ENCODE data around the gene LMX1B. TPM values are rescaled to one million over a fixed set of nuclear protein-coding genes. Genes with fewer than 3 reads are reported as not detected.
"Not testable (repeated sequence)": the region's sequence is repeated elsewhere in the genome, so short reads cannot be mapped to it uniquely, and the experiment has no call there.

Gene LMX1B
- polyA plus RNA-seq, 1 experiment, result not detected

GRCh38 chr9:126704892-126705766 lies 91.4 kb downstream of the LMX1B start:
- DNase-seq (ENCODE audit: low read depth, low spot score), result no peak
- H3K9me3 ChIP-seq (ENCODE audit: control insufficient read depth, insufficient read depth, low read length), result no peaks in the 10 kb centered on the region; the same call in 1 of the 2 replicates
- H3K4me3 ChIP-seq (ENCODE audit: low read depth, low read length), result peak overlapping the region; percentile 7; the same call in 1 of the 2 replicates
- CTCF ChIA-PET, result interaction anchor here (0.6 to 9.4 kb wide), 17 partner anchors 9 to 155 kb away, joined by 3 to 180 read pairs (median 6); no protein-coding TSS in a partner anchor
- POLR2A ChIA-PET, result no interaction called here
- no peak overlapping the region for H3K27ac ChIP-seq (ENCODE audit: low read depth, low read length)
- TF ChIP-seq CTCF (IDR thresholded peaks at IDR 0.05; ENCODE audit: low read depth, low read length), result peak; percentile 86
- peaks cover 29% of the 10 kb centered on the region for H3K27me3 ChIP-seq (ENCODE audit: control insufficient read depth, insufficient read depth, low read length)

DNA sequence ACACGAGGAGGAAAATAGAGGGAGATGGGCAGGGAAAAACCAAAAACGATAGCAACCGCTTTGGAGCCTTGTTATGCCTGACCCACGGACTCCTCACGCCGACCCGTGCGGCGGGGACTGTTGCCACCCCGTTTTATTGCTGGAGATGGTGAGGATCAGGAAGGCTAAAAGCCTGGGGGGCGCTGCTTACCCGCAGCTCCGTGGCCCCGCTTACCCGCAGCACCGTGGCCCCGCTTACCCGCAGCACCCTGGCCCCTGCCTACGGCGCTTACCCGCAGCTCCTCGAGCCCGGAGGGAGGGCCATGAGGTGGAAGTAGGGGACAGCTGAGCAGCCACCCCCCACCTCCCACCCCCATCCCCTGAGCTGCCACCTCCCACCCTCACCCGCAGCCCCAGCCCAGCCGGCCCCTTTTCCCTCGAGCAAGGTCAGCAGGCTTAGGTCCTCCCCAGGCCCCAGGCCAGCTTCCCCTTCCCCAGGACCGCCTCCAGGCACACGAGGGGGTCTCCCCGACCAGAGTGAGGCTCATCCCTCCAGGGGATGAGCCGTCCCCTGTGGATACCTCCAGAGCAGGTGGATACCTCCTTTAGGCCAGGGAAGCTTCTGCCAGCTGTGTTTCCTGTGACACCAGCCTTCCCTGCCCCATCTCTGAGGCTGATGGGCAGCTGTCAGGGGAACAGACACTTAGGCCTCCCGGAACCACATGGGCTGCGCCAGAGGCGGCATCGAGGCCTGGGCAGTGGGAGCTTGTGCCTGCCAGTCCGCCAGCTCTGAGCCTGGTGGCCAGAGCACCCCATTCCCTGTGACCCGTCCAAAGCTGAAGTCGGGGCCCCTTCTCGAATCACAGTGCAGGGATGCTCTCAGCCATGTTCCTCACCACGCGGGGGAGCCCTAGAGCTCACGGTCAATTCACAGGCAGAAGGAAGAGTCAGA lies 92.3 kb downstream of the LMX1B start:
- Histone ChIP-seq H3K27me3 (ENCODE audit: control insufficient read depth, insufficient read depth, low read length) (peaks cover 27% of the 10 kb centered on the region), H3K9me3 (ENCODE audit: control insufficient read depth, insufficient read depth, low read length) (no peaks in the 10 kb centered on the region; the same call in 1 of the 2 replicates), H3K4me3 (ENCODE audit: low read depth, low read length) (no peak overlapping the region), H3K27ac (ENCODE audit: low read depth, low read length) (no peak overlapping the region)
- POLR2A ChIA-PET, result interaction anchor here (0.9 kb wide), 1 partner anchor 76 kb away, joined by 3 read pairs; no protein-coding TSS in a partner anchor
- CTCF ChIA-PET, result interaction anchor here (0.6 to 9.4 kb wide), 26 partner anchors 9 to 454 kb away, joined by 3 to 180 read pairs (median 4); no protein-coding TSS in a partner anchor
- peak; percentile 66 for TF ChIP-seq CTCF (IDR thresholded peaks at IDR 0.05; ENCODE audit: low read depth, low read length)
- no peak for DNase-seq (ENCODE audit: low read depth, low spot score)

DNA sequence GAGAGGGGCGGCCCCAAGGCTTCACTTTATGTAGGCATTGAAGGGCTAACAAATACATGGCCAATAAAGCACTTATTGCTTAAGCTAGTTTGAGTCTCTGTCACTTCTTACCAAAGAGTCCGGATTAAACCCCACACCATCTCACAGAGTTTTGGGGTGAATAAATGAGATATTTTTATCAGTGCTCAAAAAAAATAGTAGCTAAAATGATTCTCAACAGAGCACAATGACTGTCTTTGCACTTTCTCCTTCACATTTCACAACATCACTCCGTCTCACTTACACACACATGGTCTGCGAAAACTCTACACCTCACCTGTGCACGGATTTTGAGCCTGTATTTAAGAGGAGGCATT lies 92.9 kb downstream of the LMX1B start:
- POLR2A ChIA-PET, result interaction anchor here (0.9 kb wide), 1 partner anchor 75 kb away, joined by 3 read pairs; no protein-coding TSS in a partner anchor
- DNase-seq (ENCODE audit: low read depth, low spot score), result no peak
- no peak overlapping the region for H3K27ac ChIP-seq (ENCODE audit: low read depth, low read length)
- TF ChIP-seq CTCF (IDR thresholded peaks at IDR 0.05; ENCODE audit: low read depth, low read length), result no peak
- H3K9me3 ChIP-seq (ENCODE audit: control insufficient read depth, insufficient read depth, low read length), result no peaks in the 10 kb centered on the region; the same call in 1 of the 2 replicates
- CTCF ChIA-PET, result interaction anchor here (0.8 to 9.4 kb wide), 22 partner anchors 8 to 454 kb away, joined by 3 to 180 read pairs (median 5); no protein-coding TSS in a partner anchor
- H3K27me3 ChIP-seq (ENCODE audit: control insufficient read depth, insufficient read depth, low read length), result peaks cover 24% of the 10 kb centered on the region
- H3K4me3 ChIP-seq (ENCODE audit: low read depth, low read length), result no peak overlapping the region

DNA sequence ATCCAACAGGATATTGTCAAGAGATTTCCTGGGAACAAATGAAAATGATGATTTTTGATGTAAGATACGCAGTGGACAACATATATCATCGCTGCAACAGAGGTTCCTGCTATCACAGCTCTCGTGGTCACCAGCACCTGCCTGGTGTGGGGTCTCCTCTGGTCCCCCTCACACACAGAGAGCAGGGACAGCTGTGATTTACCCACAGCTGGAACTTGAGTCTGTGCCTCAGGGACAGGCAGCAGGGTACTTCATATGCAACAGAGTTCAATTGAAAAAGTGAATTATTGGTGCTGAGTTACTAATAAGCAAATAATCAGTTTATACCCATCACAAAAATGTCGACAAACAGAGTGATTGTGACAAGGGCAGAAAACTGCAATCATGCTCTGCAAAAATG lies 93.4 kb downstream of the LMX1B start:
- ChIA-PET POLR2A (interaction anchor here (0.9 kb wide), 1 partner anchor 75 kb away, joined by 3 read pairs; no protein-coding TSS in a partner anchor), CTCF (interaction anchor here (0.9 to 9.4 kb wide), 18 partner anchors 13 to 455 kb away, joined by 3 to 180 read pairs (median 6); no protein-coding TSS in a partner anchor)
- no peak for DNase-seq (ENCODE audit: low read depth, low spot score)

DNA sequence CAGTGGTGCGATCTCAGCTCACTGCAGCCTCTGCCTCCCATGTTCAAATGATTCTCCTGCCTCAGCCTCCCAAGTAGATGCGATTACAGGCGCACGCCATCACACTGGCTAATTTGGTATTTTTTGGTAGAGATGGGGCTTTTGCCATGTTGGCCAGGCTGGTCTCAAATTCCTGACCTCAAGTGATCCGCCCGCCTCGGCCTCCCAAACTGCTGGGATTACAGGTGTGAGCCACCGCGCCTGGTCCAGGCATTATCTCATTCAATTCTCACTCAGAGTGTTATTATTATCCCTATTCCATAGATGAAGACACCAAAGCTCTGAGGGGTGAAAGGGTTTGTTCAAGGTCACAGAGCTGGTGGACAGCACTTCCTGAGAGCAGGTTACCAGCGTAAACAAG lies 94.0 kb downstream of the LMX1B start:
- DNase-seq (ENCODE audit: low read depth, low spot score); H3K4me3 ChIP-seq (ENCODE audit: low read depth, low read length); H3K27ac ChIP-seq (ENCODE audit: low read depth, low read length); H3K9me3 ChIP-seq (ENCODE audit: control insufficient read depth, insufficient read depth, low read length); POLR2A ChIA-PET: not testable (repeated sequence)
- H3K27me3 ChIP-seq (ENCODE audit: control insufficient read depth, insufficient read depth, low read length), result peaks cover 17% of the 10 kb centered on the region
- CTCF ChIA-PET, result interaction anchor here (1.2 to 9.4 kb wide), 6 partner anchors 12 to 309 kb away, joined by 3 to 180 read pairs (median 8); no protein-coding TSS in a partner anchor

More for the DNA sequence above, 93.4 kb downstream of the LMX1B start:
- Histone ChIP-seq H3K27me3 (ENCODE audit: control insufficient read depth, insufficient read depth, low read length) (peaks cover 22% of the 10 kb centered on the region), H3K9me3 (ENCODE audit: control insufficient read depth, insufficient read depth, low read length) (no peaks in the 10 kb centered on the region; the same call in 1 of the 2 replicates), H3K27ac (ENCODE audit: low read depth, low read length) (no peak overlapping the region), H3K4me3 (ENCODE audit: low read depth, low read length) (no peak overlapping the region)
- TF ChIP-seq CTCF (IDR thresholded peaks at IDR 0.05; ENCODE audit: low read depth, low read length), result no peak
